HEK293 (cell line): ENCODE measurements around the gene RUFY2.

ENCODE experiments used
- CTCF ChIA-PET: fragments of 350-600 bp; formaldehyde crosslinking; extraction: SDS; loops from one replicate; lab custom pipeline; 2021; ENCODE audit warnings: antibody characterized with exemption; lab: Yijun Ruan, JAX
- POLR2A ChIA-PET: fragments of 300-600 bp; formaldehyde crosslinking; extraction: SDS; loops from one replicate; lab custom pipeline; 2020; ENCODE audit warnings: antibody characterized with exemption, inconsistent platforms; lab: Yijun Ruan, JAX
- H3K27ac ChIP-seq: fragments of 200-500 bp; sonication (Bioruptor generic); 2 replicates; pipeline ENCODE4 v1.5.1; 2014; ENCODE audit warnings: low read depth, low read length, control low read depth, inconsistent platforms; ENCODE audit errors: extremely low read depth
- H3K36me3 ChIP-seq, 2 experiments: fragments of 200-500 bp in 1 of 2; sonication (Bioruptor generic) in 1 of 2; 1 replicate in 1 of 2; 2 replicates in 1 of 2; pipeline ENCODE4 v1.5.1; 2014 to 2017; ENCODE audit warnings: inconsistent platforms in 2 of 2, low read length in 2 of 2; ENCODE audit not compliant: control insufficient read depth in 2 of 2, insufficient read depth in 1 of 2
- H3K4me1 ChIP-seq: fragments of 200-500 bp; sonication (Bioruptor generic); 2 replicates; pipeline ENCODE4 v1.5.1; 2014; ENCODE audit warnings: mild to moderate bottlenecking, low read length, inconsistent platforms; ENCODE audit not compliant: control insufficient read depth, insufficient read depth
- H3K4me3 ChIP-seq: 2 replicates; pipeline ENCODE4 v1.5.1; 2011; ENCODE audit warnings: low read depth, mild to moderate bottlenecking, control low read depth, low read length, moderate library complexity
- H3K9me3 ChIP-seq: fragments of 200-500 bp; sonication (Bioruptor generic); 2 replicates; pipeline ENCODE4 v1.5.1; 2014; ENCODE audit warnings: low read depth, low read length, inconsistent platforms; ENCODE audit not compliant: control insufficient read depth, insufficient read depth
- BCL11A ChIP-seq: fragments of 450-650 bp; formaldehyde crosslinking; IDR thresholded peaks from 2 replicates; pipeline ENCODE4 v1.5.1; 2016; ENCODE audit warnings: low read depth, missing biosample characterization, missing genetic modification characterization
- GLI4 ChIP-seq: fragments of 450-650 bp; formaldehyde crosslinking; IDR thresholded peaks from 2 replicates; pipeline ENCODE4 v1.5.1; 2016; ENCODE audit warnings: missing biosample characterization, missing genetic modification characterization
- SCRT2 ChIP-seq: fragments of 450-650 bp; formaldehyde crosslinking; IDR thresholded peaks from 2 replicates; pipeline ENCODE4 v1.5.1; 2016; ENCODE audit warnings: missing biosample characterization, missing genetic modification characterization
- TCF7L2 ChIP-seq: IDR thresholded peaks from 2 replicates; pipeline ENCODE4 v1.6.1; 2011; ENCODE audit warnings: low read depth, mild to moderate bottlenecking, inconsistent platforms, low read length, moderate library complexity, borderline replicate concordance
- YY1 ChIP-seq: fragments of 450-650 bp; formaldehyde crosslinking; IDR thresholded peaks from 2 replicates; pipeline ENCODE4 v1.5.1; 2018; ENCODE audit warnings: missing biosample characterization, missing genetic modification characterization
- ZFP69B ChIP-seq: fragments of 450-650 bp; formaldehyde crosslinking; IDR thresholded peaks from 2 replicates; pipeline ENCODE4 v1.5.1; 2016; ENCODE audit warnings: missing biosample characterization, missing genetic modification characterization
- ZNF121 ChIP-seq: fragments of 450-650 bp; formaldehyde crosslinking; IDR thresholded peaks from 2 replicates; pipeline ENCODE4 v1.5.1; 2016; ENCODE audit warnings: missing biosample characterization, missing genetic modification characterization
- ZNF19 ChIP-seq: fragments of 450-650 bp; formaldehyde crosslinking; IDR thresholded peaks from 2 replicates; pipeline ENCODE4; 2016; ENCODE audit warnings: missing biosample characterization, missing genetic modification characterization, low read depth
- ZNF354C ChIP-seq: fragments of 450-650 bp; formaldehyde crosslinking; IDR thresholded peaks from 2 replicates; pipeline ENCODE4 v1.5.1; 2016; ENCODE audit warnings: missing biosample characterization, missing genetic modification characterization, low read depth, borderline replicate concordance
- ZNF37A ChIP-seq: fragments of 450-650 bp; IDR thresholded peaks from 2 replicates; pipeline ENCODE4 v1.5.1; 2018; ENCODE audit warnings: missing biosample characterization, missing genetic modification characterization
- ZNF473 ChIP-seq: fragments of 450-650 bp; formaldehyde crosslinking; IDR thresholded peaks from 2 replicates; pipeline ENCODE4 v1.5.1; 2017; ENCODE audit warnings: missing biosample characterization, missing genetic modification characterization
- ZNF529 ChIP-seq: fragments of 450-650 bp; formaldehyde crosslinking; IDR thresholded peaks from 2 replicates; pipeline ENCODE4 v1.5.1; 2017; ENCODE audit warnings: missing genetic modification characterization, missing biosample characterization; ENCODE audit not compliant: insufficient replicate concordance
- ZNF555 ChIP-seq: fragments of 450-650 bp; formaldehyde crosslinking; conservative IDR thresholded peaks from 2 replicates; pipeline ENCODE4 v1.5.1; 2017; ENCODE audit warnings: missing biosample characterization, mild to moderate bottlenecking, missing genetic modification characterization, inconsistent platforms
- ZNF571 ChIP-seq: fragments of 450-650 bp; formaldehyde crosslinking; IDR thresholded peaks from 2 replicates; pipeline ENCODE4 v1.5.0; 2017; ENCODE audit warnings: missing biosample characterization, missing genetic modification characterization
- ZNF596 ChIP-seq: fragments of 450-650 bp; IDR thresholded peaks from 2 replicates; pipeline ENCODE4 v1.5.0; 2018; ENCODE audit warnings: missing biosample characterization, mild to moderate bottlenecking, missing genetic modification characterization, moderate library complexity
- ZNF654 ChIP-seq: fragments of 450-650 bp; formaldehyde crosslinking; IDR thresholded peaks from 2 replicates; pipeline ENCODE4 v1.5.1; 2016; ENCODE audit warnings: low read depth, missing biosample characterization, missing genetic modification characterization
- ZNF660 ChIP-seq: fragments of 450-650 bp; IDR thresholded peaks from 2 replicates; pipeline ENCODE4 v1.5.1; 2018; ENCODE audit warnings: missing biosample characterization, mild to moderate bottlenecking, missing genetic modification characterization
- ZNF777 ChIP-seq: fragments of 450-650 bp; formaldehyde crosslinking; IDR thresholded peaks from 2 replicates; pipeline ENCODE4 v1.5.1; 2017; ENCODE audit warnings: missing biosample characterization, missing genetic modification characterization, borderline replicate concordance
- ZNF792 ChIP-seq: fragments of 450-650 bp; formaldehyde crosslinking; IDR thresholded peaks from 2 replicates; pipeline ENCODE4 v1.5.1; 2016; ENCODE audit warnings: missing biosample characterization, missing genetic modification characterization
- TF ChIP-seq, protein P1 (sequence below): fragments of 450-650 bp; formaldehyde crosslinking; IDR thresholded peaks from 2 replicates; pipeline ENCODE4 v1.5.1; 2017; ENCODE audit warnings: missing biosample characterization, missing genetic modification characterization
- TF ChIP-seq, protein P2 (sequence below): fragments of 450-650 bp; formaldehyde crosslinking; IDR thresholded peaks from 2 replicates; pipeline ENCODE4 v1.5.1; 2016; ENCODE audit warnings: missing biosample characterization, missing genetic modification characterization, low read depth
- TF ChIP-seq, protein P3 (sequence below): fragments of 450-650 bp; formaldehyde crosslinking; IDR thresholded peaks from 2 replicates; pipeline ENCODE4 v1.5.1; 2016; ENCODE audit warnings: missing biosample characterization, missing genetic modification characterization
- TF ChIP-seq, protein P4 (sequence below): fragments of 450-650 bp; formaldehyde crosslinking; IDR thresholded peaks from 2 replicates; pipeline ENCODE4 v1.5.1; 2016; ENCODE audit warnings: missing biosample characterization, missing genetic modification characterization
- TF ChIP-seq, protein P5 (sequence below): fragments of 450-650 bp; formaldehyde crosslinking; IDR thresholded peaks from 2 replicates; pipeline ENCODE4 v1.5.1; 2016; ENCODE audit warnings: missing biosample characterization, missing genetic modification characterization
- TF ChIP-seq, protein P6 (sequence below): fragments of 450-650 bp; formaldehyde crosslinking; IDR thresholded peaks from 2 replicates; pipeline ENCODE4 v1.5.1; 2016; ENCODE audit warnings: missing biosample characterization, missing genetic modification characterization

Gene RUFY2

DNA sequence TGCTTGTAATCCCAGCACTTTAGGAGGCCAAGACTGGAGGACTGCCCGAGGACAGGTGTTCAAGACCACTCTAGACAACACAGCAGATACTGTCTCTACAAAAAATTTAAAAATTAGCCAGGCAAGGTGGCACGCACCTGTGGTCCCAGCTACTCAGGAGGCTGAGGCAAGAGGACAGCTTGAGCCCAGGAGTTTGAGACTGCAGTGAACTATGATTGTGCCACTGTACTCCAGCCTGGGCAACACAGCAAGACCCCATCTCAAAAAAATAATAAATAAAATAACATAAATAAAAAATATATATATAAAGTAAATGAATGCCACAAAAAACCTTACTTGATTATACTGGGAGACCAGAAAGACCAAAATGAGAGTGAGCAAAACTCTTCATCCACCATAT, 53.5 kb downstream of the RUFY2 start:
- H3K4me3 ChIP-seq, result no peak overlapping the region

DNA sequence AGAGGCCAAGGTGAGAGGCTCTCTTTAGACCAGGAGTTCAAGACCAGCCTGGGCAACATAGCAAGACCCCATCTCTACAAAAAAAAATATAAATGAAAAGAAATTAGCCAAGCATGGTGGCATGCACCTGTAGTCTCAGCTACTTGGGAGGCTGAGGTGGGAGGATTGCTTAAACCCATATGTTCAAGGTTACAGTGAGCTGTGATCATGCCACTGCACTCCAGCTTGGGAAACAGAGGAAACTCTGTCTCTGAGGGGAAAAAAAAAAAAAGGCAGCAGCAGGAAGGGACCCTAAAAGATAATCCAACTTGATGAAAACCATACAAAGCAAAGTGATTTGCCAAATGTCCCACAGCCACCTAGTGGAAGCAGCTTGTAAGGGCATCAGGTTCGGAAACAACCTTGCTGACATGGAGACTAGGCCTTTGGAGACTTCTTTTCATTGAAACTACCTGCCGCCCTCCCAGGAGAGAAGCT, 58.8 kb downstream of the RUFY2 start:
- H3K36me3 ChIP-seq, result peaks cover 50 to 54% of the 10 kb centered on the region in 2 experiments
- H3K9me3 ChIP-seq, result no peaks in the 10 kb centered on the region
- H3K4me1 ChIP-seq, result no peaks in the 10 kb centered on the region
- ChIA-PET POLR2A (interaction anchor here (0.6 to 2.0 kb wide), 4 partner anchors 13 to 252 kb away, joined by 3 to 20 read pairs (median 5); partner anchors contain the start of genes HNRNPH3 and PBLD), CTCF (interaction anchor here (0.6 to 3.0 kb wide), 13 partner anchors 9 to 682 kb away, joined by 3 to 21 read pairs (median 4); partner anchors contain the start of genes PBLD and RUFY2)
- no peak overlapping the region for H3K27ac ChIP-seq
- no peak overlapping the region for H3K4me3 ChIP-seq
- no peak for TF ChIP-seq YY1
- TF ChIP-seq ZNF654 (tag by site-specific recombination), result peak; percentile 65
- no peak for TF ChIP-seq ZNF596 (tag by site-specific recombination)
- no peak for TF ChIP-seq ZNF571 (tag by site-specific recombination)
- no peak for TF ChIP-seq ZNF354C (tag by site-specific recombination)
- TF ChIP-seq, protein P1, sequence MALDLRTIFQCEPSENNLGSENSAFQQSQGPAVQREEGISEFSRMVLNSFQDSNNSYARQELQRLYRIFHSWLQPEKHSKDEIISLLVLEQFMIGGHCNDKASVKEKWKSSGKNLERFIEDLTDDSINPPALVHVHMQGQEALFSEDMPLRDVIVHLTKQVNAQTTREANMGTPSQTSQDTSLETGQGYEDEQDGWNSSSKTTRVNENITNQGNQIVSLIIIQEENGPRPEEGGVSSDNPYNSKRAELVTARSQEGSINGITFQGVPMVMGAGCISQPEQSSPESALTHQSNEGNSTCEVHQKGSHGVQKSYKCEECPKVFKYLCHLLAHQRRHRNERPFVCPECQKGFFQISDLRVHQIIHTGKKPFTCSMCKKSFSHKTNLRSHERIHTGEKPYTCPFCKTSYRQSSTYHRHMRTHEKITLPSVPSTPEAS, result no peak
- TF ChIP-seq, protein P2, sequence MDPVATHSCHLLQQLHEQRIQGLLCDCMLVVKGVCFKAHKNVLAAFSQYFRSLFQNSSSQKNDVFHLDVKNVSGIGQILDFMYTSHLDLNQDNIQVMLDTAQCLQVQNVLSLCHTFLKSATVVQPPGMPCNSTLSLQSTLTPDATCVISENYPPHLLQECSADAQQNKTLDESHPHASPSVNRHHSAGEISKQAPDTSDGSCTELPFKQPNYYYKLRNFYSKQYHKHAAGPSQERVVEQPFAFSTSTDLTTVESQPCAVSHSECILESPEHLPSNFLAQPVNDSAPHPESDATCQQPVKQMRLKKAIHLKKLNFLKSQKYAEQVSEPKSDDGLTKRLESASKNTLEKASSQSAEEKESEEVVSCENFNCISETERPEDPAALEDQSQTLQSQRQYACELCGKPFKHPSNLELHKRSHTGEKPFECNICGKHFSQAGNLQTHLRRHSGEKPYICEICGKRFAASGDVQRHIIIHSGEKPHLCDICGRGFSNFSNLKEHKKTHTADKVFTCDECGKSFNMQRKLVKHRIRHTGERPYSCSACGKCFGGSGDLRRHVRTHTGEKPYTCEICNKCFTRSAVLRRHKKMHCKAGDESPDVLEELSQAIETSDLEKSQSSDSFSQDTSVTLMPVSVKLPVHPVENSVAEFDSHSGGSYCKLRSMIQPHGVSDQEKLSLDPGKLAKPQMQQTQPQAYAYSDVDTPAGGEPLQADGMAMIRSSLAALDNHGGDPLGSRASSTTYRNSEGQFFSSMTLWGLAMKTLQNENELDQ (tag by site-specific recombination), result no peak
- 0 out of 2 replicates have a peak, but pooled peaks have one; percentile 19 for TF ChIP-seq ZNF660 (tag by site-specific recombination)
- TF ChIP-seq, protein P3, sequence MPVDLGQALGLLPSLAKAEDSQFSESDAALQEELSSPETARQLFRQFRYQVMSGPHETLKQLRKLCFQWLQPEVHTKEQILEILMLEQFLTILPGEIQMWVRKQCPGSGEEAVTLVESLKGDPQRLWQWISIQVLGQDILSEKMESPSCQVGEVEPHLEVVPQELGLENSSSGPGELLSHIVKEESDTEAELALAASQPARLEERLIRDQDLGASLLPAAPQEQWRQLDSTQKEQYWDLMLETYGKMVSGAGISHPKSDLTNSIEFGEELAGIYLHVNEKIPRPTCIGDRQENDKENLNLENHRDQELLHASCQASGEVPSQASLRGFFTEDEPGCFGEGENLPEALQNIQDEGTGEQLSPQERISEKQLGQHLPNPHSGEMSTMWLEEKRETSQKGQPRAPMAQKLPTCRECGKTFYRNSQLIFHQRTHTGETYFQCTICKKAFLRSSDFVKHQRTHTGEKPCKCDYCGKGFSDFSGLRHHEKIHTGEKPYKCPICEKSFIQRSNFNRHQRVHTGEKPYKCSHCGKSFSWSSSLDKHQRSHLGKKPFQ (tag by site-specific recombination), result no peak
- no peak for TF ChIP-seq GLI4 (tag by site-specific recombination)
- TF ChIP-seq, protein P4, sequence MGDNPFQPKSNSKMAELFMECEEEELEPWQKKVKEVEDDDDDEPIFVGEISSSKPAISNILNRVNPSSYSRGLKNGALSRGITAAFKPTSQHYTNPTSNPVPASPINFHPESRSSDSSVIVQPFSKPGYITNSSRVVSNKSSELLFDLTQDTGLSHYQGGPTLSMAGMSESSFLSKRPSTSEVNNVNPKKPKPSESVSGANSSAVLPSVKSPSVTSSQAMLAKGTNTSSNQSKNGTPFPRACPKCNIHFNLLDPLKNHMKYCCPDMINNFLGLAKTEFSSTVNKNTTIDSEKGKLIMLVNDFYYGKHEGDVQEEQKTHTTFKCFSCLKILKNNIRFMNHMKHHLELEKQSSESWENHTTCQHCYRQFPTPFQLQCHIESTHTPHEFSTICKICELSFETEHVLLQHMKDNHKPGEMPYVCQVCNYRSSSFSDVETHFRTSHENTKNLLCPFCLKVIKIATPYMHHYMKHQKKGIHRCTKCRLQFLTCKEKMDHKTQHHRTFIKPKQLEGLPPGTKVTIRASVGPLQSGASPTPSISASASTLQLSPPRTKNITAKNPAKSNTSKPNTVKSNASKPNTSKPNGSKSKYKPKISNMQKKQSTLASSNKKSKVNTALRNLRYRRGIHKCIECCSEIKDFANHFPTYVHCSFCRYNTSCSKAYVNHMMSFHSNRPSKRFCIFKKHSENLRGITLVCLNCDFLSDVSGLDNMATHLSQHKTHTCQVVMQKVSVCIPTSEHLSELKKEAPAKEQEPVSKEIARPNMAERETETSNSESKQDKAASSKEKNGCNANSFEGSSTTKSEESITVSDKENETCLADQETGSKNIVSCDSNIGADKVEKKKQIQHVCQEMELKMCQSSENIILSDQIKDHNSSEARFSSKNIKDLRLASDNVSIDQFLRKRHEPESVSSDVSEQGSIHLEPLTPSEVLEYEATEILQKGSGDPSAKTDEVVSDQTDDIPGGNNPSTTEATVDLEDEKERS (tag by site-specific recombination), result 0 out of 2 replicates have a peak, but pooled peaks have one; percentile 54
- peak; percentile 89 for TF ChIP-seq ZNF121 (tag by site-specific recombination)
- 0 out of 2 replicates have a peak, but pooled peaks have one; percentile 15 for TF ChIP-seq ZFP69B (tag by site-specific recombination)
- no peak for TF ChIP-seq BCL11A (tag by site-specific recombination)
- no peak for TF ChIP-seq ZNF37A (tag by site-specific recombination)
- TF ChIP-seq, protein P5, sequence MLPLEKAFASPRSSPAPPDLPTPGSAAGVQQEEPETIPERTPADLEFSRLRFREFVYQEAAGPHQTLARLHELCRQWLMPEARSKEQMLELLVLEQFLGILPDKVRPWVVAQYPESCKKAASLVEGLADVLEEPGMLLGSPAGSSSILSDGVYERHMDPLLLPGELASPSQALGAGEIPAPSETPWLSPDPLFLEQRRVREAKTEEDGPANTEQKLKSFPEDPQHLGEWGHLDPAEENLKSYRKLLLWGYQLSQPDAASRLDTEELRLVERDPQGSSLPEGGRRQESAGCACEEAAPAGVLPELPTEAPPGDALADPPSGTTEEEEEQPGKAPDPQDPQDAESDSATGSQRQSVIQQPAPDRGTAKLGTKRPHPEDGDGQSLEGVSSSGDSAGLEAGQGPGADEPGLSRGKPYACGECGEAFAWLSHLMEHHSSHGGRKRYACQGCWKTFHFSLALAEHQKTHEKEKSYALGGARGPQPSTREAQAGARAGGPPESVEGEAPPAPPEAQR (tag by site-specific recombination), result no peak
- TF ChIP-seq SCRT2 (tag by site-specific recombination), result 0 out of 2 replicates have a peak, but pooled peaks have one; percentile 23
- TF ChIP-seq TCF7L2, result no peak
- TF ChIP-seq, protein P6, sequence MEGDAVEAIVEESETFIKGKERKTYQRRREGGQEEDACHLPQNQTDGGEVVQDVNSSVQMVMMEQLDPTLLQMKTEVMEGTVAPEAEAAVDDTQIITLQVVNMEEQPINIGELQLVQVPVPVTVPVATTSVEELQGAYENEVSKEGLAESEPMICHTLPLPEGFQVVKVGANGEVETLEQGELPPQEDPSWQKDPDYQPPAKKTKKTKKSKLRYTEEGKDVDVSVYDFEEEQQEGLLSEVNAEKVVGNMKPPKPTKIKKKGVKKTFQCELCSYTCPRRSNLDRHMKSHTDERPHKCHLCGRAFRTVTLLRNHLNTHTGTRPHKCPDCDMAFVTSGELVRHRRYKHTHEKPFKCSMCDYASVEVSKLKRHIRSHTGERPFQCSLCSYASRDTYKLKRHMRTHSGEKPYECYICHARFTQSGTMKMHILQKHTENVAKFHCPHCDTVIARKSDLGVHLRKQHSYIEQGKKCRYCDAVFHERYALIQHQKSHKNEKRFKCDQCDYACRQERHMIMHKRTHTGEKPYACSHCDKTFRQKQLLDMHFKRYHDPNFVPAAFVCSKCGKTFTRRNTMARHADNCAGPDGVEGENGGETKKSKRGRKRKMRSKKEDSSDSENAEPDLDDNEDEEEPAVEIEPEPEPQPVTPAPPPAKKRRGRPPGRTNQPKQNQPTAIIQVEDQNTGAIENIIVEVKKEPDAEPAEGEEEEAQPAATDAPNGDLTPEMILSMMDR, result peak; percentile 56; the same call in 1 of the 2 replicates

More for the DNA sequence above, 53.5 kb downstream of the RUFY2 start:
- no peaks in the 10 kb centered on the region for H3K4me1 ChIP-seq
- H3K36me3 ChIP-seq, result peaks cover 42 to 45% of the 10 kb centered on the region in 2 experiments; a peak in 2 of 3 replicates
- H3K9me3 ChIP-seq, result no peaks in the 10 kb centered on the region
- TF ChIP-seq ZNF473 (no peak), ZNF792 (tag by site-specific recombination) (no peak), ZNF529 (tag by site-specific recombination) (no peak), ZNF555 (tag by site-specific recombination) (no peak), ZNF19 (tag by site-specific recombination) (no peak), ZNF121 (tag by site-specific recombination) (peak; percentile 91), ZNF777 (tag by site-specific recombination) (no peak)
- ChIA-PET CTCF (interaction anchor here (0.5 to 0.6 kb wide), 2 partner anchors 99 to 156 kb away, joined by 3 to 7 read pairs; no protein-coding TSS in a partner anchor), POLR2A (no interaction called here)
- H3K27ac ChIP-seq, result no peak overlapping the region
